GM18526 (cell line): Measurements from ENCODE around the gene BUB3.

Source experiments
- POLR2A ChIP-seq: IDR thresholded peaks from 3 replicates; pipeline ENCODE4 v1.6.1; 2011; ENCODE audit not compliant: insufficient read length; ENCODE audit errors: extremely low read depth

The BUB3 gene

GRCh38 chr10:123164319-123164718 is 10.1 kb downstream of the BUB3 start:
- no peak for TF ChIP-seq POLR2A

DNA sequence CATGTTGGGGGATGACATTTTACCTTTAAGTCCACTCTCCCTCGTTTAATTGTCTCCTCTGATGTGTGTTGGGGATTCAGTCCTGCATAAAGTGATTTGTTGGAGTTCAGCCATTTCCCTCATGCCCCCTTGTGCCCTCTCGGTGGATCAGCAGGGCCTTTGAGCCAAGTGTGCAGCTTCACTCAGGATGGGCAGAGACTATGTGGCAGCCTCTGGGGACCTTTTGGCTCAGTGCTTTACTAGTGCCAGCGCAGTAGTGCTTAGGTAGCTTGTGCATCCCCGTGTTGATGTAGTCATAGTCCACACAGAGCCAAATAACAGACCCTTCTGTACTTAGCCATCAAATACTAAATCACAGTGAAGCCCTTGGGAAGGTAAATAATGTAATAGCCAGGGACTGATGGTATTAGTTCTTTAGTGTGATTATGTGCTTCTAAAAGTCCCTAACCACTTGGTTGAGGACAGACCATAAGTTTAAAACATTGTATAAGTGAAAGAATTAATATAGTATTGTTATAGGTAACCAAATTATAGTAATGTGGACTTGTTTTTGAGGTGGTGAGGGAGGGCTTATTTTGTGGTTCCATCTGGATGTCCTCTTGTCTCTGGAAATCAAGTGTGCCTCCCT is 11.4 kb downstream of the BUB3 start:
- TF ChIP-seq POLR2A, result no peak

DNA sequence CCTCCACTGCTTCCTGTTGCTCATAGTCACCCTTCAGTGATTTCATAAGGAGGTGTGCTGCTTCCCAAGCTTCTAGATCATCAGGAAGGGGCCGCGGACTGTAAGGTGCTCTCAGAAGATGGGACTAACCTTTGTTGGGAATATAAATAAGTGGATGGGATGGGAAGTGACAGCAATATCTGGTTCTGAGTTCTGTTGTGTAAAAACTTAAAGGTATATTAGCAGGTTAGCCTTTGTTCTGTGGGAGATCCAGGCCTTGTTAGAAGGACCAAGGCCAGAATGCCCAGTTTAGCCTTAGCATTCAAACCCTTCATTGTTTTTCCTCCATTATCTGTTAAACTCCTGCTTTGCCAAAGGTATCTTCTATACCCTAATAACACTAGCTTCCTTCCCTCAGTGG is 12.4 kb downstream of the BUB3 start:
- TF ChIP-seq POLR2A, result no peak

GRCh38 chr10:123170961-123171360 is 16.8 kb downstream of the BUB3 start:
- no peak for TF ChIP-seq POLR2A

- no peak for TF ChIP-seq POLR2A
These were observed 21.5 kb downstream of the BUB3 start for GRCh38 chr10:123175389-123176387.

GRCh38 chr10:123180101-123181090 is 26.2 kb downstream of the BUB3 start:
- no peak for TF ChIP-seq POLR2A

GRCh38 chr10:123183724-123184123 is 29.5 kb downstream of the BUB3 start:
- no peak for TF ChIP-seq POLR2A

- TF ChIP-seq POLR2A, result no peak
These were observed 33.6 kb downstream of the BUB3 start for GRCh38 chr10:123187781-123188180.

DNA sequence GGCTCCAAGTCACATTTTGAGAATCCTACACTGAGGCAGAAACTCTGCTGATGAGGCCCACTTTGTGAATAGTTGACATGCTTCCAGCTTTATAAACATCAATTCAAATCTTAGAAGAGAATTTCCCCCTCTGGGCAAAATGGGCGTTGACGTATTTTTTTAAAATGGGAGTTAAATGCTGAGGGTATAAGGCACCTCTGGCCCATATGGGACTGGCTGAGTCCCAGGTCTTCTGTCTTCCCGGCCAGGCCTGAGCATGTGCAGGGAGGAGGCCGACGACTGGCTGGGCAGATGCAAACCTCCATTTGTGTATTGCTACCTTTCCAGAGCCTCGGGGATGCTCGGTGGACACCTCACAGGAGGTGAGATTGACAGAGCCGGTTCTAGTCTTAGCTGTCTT is 37.7 kb downstream of the BUB3 start:
- no peak for TF ChIP-seq POLR2A

DNA sequence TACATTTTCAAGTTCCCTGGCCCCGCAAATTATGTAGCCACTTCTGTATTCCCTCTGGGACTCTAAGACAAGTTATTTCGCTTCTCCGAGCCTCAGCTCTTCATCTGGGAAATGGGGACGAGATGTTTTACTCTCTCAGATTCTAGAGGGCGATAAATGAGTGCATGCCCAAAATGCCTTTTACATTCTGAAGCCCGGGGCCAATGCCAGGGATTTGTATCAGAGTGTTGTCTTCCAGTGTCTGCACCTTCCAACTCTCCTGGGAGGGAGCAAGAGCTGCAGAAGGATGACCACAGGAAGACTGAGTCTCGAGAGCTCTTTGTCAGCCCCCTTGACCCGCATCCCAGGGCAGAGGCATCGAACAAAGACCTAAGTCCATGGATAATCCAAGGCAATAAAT is 39.9 kb downstream of the BUB3 start:
- TF ChIP-seq POLR2A, result no peak

- no peak for TF ChIP-seq POLR2A
These were observed 46.3 kb downstream of the BUB3 start for GRCh38 chr10:123200531-123200930.

- no peak for TF ChIP-seq POLR2A
These were observed 48.3 kb downstream of the BUB3 start for GRCh38 chr10:123202506-123202905.

- no peak for TF ChIP-seq POLR2A
These were observed 49.4 kb downstream of the BUB3 start for GRCh38 chr10:123203393-123204126.

DNA sequence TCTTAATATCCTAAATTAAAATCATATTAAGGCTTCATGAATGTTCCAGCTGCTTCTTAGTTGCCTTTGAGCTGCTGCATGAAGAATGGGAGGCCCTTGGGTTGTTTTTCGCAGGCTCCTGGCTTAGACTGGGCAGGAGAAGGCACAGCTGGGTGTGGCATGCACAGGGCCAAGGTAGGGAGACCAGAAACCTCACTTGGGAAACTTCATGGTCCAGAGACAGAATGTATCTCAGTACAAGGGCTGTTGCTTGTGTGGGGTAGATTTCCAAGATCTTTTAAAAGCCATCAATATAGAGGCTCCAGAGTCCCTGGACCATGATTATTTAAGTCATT is 49.9 kb downstream of the BUB3 start:
- no peak for TF ChIP-seq POLR2A

- no peak for TF ChIP-seq POLR2A
These were observed 50.8 kb downstream of the BUB3 start for GRCh38 chr10:123205041-123205440.
